ENCODE measurements around the gene ABCC6.

ABCC6 gene

GRCh38 chr16:16151315-16151714 lies 72.0 kb downstream of the ABCC6 start:
- CTCF ChIA-PET = no interaction called here
- Histone ChIP-seq H3K4me1 (ENCODE audit: control insufficient read depth, insufficient read depth, low read length) (no peaks in the 10 kb centered on the region), H3K27ac (ENCODE audit: extremely low read depth, low read depth, low read length) (no peak overlapping the region), H3K36me3 (ENCODE audit: control insufficient read depth in 2 of 2, insufficient read depth in 1 of 2, low read length in 2 of 2) (no peaks in the 10 kb centered on the region), H3K4me3 (ENCODE audit: low read depth, low read length) (no peak overlapping the region), H3K9me3 (ENCODE audit: control insufficient read depth, insufficient read depth, low read depth, low read length) (no peaks in the 10 kb centered on the region)
- POLR2A ChIA-PET = no interaction called here
- TF ChIP-seq PRDM1 (tag by site-specific recombination; IDR thresholded peaks at IDR 0.05) (0 out of 2 replicates have a peak, but pooled peaks have one; percentile 20), ZNF585B (tag by site-specific recombination; IDR thresholded peaks at IDR 0.05) (no peak)

- Histone ChIP-seq H3K36me3 (ENCODE audit: control insufficient read depth in 2 of 2, insufficient read depth in 1 of 2, low read length in 2 of 2) (no peaks in the 10 kb centered on the region), H3K4me3 (ENCODE audit: low read depth, low read length) (no peak overlapping the region), H3K27ac (ENCODE audit: extremely low read depth, low read depth, low read length) (no peak overlapping the region), H3K9me3 (ENCODE audit: control insufficient read depth, insufficient read depth, low read depth, low read length) (no peaks in the 10 kb centered on the region), H3K4me1 (ENCODE audit: control insufficient read depth, insufficient read depth, low read length) (no peaks in the 10 kb centered on the region)
- ChIA-PET POLR2A (no interaction called here), CTCF (interaction anchor here (0.9 kb wide), 1 partner anchor 20 kb away, joined by 3 read pairs; no protein-coding TSS in a partner anchor)
- no peak for TF ChIP-seq ZNF548 (tag by site-specific recombination; IDR thresholded peaks at IDR 0.05)
- TF ChIP-seq ZBTB48 (tag by site-specific recombination; IDR thresholded peaks at IDR 0.05) = no peak
- TF ChIP-seq ZNF843 (tag by site-specific recombination; IDR thresholded peaks at IDR 0.05) = no peak
- no peak for TF ChIP-seq ZNF658 (tag by site-specific recombination; IDR thresholded peaks at IDR 0.05)
- TF ChIP-seq ZNF223 (tag by site-specific recombination; IDR thresholded peaks at IDR 0.05) = no peak
- TF ChIP-seq ZNF692 (tag by site-specific recombination; IDR thresholded peaks at IDR 0.05) = no peak
- no peak for TF ChIP-seq KLF8 (tag by site-specific recombination; IDR thresholded peaks at IDR 0.05)
- no peak for TF ChIP-seq ZBTB10 (tag by site-specific recombination; IDR thresholded peaks at IDR 0.05)
- TF ChIP-seq ZNF473 (tag by site-specific recombination; IDR thresholded peaks at IDR 0.05) = no peak
- no peak for TF ChIP-seq ZNF791 (tag by site-specific recombination; IDR thresholded peaks at IDR 0.05)
- TF ChIP-seq ZIC2 (tag by site-specific recombination; IDR thresholded peaks at IDR 0.05) = no peak
These were observed 72.5 kb downstream of the ABCC6 start for GRCh38 chr16:16150878-16151152.

- no peak for TF ChIP-seq ZNF133 (tag by site-specific recombination; IDR thresholded peaks at IDR 0.05)
- TF ChIP-seq ZNF600 (tag by site-specific recombination; IDR thresholded peaks at IDR 0.05) = peak; percentile 65; the same call in 1 of the 2 replicates
- TF ChIP-seq, protein P1, sequence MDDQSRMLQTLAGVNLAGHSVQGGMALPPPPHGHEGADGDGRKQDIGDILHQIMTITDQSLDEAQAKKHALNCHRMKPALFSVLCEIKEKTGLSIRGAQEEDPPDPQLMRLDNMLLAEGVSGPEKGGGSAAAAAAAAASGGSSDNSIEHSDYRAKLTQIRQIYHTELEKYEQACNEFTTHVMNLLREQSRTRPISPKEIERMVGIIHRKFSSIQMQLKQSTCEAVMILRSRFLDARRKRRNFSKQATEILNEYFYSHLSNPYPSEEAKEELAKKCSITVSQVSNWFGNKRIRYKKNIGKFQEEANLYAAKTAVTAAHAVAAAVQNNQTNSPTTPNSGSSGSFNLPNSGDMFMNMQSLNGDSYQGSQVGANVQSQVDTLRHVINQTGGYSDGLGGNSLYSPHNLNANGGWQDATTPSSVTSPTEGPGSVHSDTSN (CRISPR knock-in tag; IDR thresholded peaks at IDR 0.05) = no peak
- Histone ChIP-seq H3K9me3 (ENCODE audit: control insufficient read depth, insufficient read depth, low read depth, low read length) (no peaks in the 10 kb centered on the region), H3K4me1 (ENCODE audit: control insufficient read depth, insufficient read depth, low read length) (no peaks in the 10 kb centered on the region), H3K36me3 (ENCODE audit: control insufficient read depth in 2 of 2, insufficient read depth in 1 of 2, low read length in 2 of 2) (peaks cover 0 to under 1% of the 10 kb centered on the region in 2 experiments; a peak in 1 of 3 replicates), H3K27ac (ENCODE audit: extremely low read depth, low read depth, low read length) (no peak overlapping the region), H3K4me3 (ENCODE audit: low read depth, low read length) (no peak overlapping the region)
- ChIA-PET CTCF (interaction anchor here (0.9 kb wide), 1 partner anchor 21 kb away, joined by 3 read pairs; no protein-coding TSS in a partner anchor), POLR2A (no interaction called here)
These were observed 73.0 kb downstream of the ABCC6 start for GRCh38 chr16:16150117-16150877.
